K562 (cell line): Measurements from ENCODE around the gene ATP5PO. TPM values are rescaled to one million over a fixed set of nuclear protein-coding genes. Genes with fewer than 3 reads are reported as not detected.

Source experiments
- C11orf30 ChIP-seq: fragments of 450-650 bp; IDR thresholded peaks from 2 replicates; pipeline ENCODE4 v1.6.1; 2016; ENCODE audit warnings: low read depth, mild to moderate bottlenecking
- ELF4 ChIP-seq: fragments of 450-650 bp; formaldehyde crosslinking; IDR thresholded peaks from 2 replicates; pipeline ENCODE4 v1.4.0; 2022; ENCODE audit warnings: missing genetic modification characterization
- ETV5 ChIP-seq: sonication (generic); formaldehyde crosslinking; IDR thresholded peaks from 2 replicates; pipeline ENCODE4 v1.4.0; 2020; ENCODE audit warnings: low read depth, mild to moderate bottlenecking, missing genetic modification reagents
- MAFK ChIP-seq: IDR thresholded peaks from 2 replicates; pipeline ENCODE4 v1.6.1; 2011; ENCODE audit warnings: low read length, improper control_type of control experiment
- MECOM ChIP-seq: fragments of 250-450 bp; sonication (Bioruptor Pico); IDR thresholded peaks from 2 replicates; pipeline ENCODE4 v1.8.0; 2022; ENCODE audit warnings: inconsistent platforms
- MTA2 ChIP-seq: fragments of 450-650 bp; IDR thresholded peaks from 2 replicates; pipeline ENCODE4 v1.6.1; 2016; ENCODE audit warnings: low read depth
- PRMT5 ChIP-seq: sonication (generic); formaldehyde crosslinking; IDR thresholded peaks from 2 replicates; pipeline ENCODE4 v1.5.0; 2020; ENCODE audit warnings: missing genetic modification reagents
- SPI1 ChIP-seq: IDR thresholded peaks from 2 replicates; pipeline ENCODE4 v1.6.1; 2011; ENCODE audit warnings: low read depth, low read length, control low read depth, borderline replicate concordance
- TSC22D4 ChIP-seq: fragments of 450-650 bp; IDR thresholded peaks from 2 replicates; pipeline ENCODE4 v1.6.1; 2016; ENCODE audit warnings: missing genetic modification characterization, missing biosample characterization, control low read depth
- polyA plus RNA-seq, 8 experiments: library from polyadenylated mRNA; depleted of rRNA in 4 of 8; stranded (reverse) in 5 of 8; unstranded in 3 of 8; fragments of >200 nt; fragmentation: Nextera tagmentation in 2 of 8; fragmentation: Illumina TruSeq in 1 of 8; extraction: Ambion mirVana in 2 of 8; extraction: Trizol in 1 of 8; gene quantifications; 2 replicates each; pipeline versions ENCODE4 v1.2.1 to v1.2.3, GENCODE V29; 2011 to 2014; ENCODE audit warnings: inconsistent platforms in 1 of 8, missing spikeins in 1 of 8
- total RNA-seq, 7 experiments: library from RNA; depleted of rRNA in 6 of 7; stranded (reverse); fragments of >200 nt in 6 of 7; fragmentation: Illumina TruSeq in 2 of 7; extraction: Trizol in 2 of 7; gene quantifications; 2 replicates each; pipeline versions ENCODE4 v1.2.1 to v1.2.3, GENCODE V29; 2011 to 2021; ENCODE audit warnings: low replicate concordance in 1 of 7
- TF ChIP-seq, protein P1 (sequence below): fragments of 200-400 bp; formaldehyde crosslinking; IDR thresholded peaks from 2 replicates; pipeline ENCODE4 v1.6.1; 2017; ENCODE audit warnings: mild to moderate bottlenecking, low read depth, low read length, moderate library complexity
- TF ChIP-seq, protein P2 (sequence below), 2 experiments: fragments of 450-650 bp; IDR thresholded peaks; 2 replicates each; pipeline ENCODE4 v1.6.1; 2018; ENCODE audit warnings: mild to moderate bottlenecking in 2 of 2, low read depth in 1 of 2; ENCODE audit not compliant: partially characterized antibody in 2 of 2

Gene ATP5PO
- total and polyA plus RNA-seq, 9 of the 15 experiments (the other 6 are each of a cell fraction or from before 2014, with no cell fraction given): 367 to 2,722 (median 808) TPM

DNA sequence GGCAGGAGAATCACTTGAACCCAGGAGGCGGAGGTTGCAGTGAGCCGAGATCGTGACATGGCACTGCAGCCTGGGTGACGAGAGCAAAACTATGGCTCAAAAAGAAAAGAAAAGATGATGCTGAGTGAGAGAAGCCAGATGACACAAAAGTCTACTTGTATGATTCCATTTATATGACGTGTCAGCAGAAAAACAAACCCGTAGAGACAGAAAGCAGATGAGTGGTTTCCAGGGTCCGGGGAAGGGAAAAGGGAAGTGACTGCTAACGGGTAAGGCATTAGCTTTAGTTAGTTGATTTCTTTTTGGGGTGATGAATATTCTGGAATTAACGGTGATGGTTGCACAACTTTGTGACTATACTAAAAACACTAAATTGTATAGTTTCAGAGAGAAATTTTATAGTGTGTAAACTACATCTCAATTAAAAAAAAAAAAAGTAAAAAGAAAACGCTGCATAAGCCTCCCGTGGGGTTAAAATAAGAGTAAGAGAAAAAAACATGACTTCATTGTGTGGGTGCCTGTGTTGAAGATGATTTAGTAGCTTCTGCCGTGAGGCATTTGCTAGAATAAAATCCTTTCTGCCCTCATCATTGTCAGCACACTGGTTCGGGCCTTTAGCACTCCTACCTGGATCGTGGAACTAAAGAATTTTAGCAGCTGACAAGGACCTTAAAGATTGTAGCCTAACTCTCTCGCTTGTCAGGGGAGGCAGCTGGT is 24.7 kb upstream of the ATP5PO start (continued):
- TF ChIP-seq, protein P1, sequence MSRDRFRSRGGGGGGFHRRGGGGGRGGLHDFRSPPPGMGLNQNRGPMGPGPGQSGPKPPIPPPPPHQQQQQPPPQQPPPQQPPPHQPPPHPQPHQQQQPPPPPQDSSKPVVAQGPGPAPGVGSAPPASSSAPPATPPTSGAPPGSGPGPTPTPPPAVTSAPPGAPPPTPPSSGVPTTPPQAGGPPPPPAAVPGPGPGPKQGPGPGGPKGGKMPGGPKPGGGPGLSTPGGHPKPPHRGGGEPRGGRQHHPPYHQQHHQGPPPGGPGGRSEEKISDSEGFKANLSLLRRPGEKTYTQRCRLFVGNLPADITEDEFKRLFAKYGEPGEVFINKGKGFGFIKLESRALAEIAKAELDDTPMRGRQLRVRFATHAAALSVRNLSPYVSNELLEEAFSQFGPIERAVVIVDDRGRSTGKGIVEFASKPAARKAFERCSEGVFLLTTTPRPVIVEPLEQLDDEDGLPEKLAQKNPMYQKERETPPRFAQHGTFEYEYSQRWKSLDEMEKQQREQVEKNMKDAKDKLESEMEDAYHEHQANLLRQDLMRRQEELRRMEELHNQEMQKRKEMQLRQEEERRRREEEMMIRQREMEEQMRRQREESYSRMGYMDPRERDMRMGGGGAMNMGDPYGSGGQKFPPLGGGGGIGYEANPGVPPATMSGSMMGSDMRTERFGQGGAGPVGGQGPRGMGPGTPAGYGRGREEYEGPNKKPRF: no peak
- TF ChIP-seq MAFK: peak; percentile 96
- no peak for TF ChIP-seq MECOM (CRISPR knock-in tag)
- TF ChIP-seq ELF4 (CRISPR knock-in tag): no peak
- TF ChIP-seq MTA2: no peak
- TF ChIP-seq SPI1: peak; percentile 73; the same call in 1 of the 2 replicates
- peak; percentile 94 for TF ChIP-seq C11orf30
- no peak for TF ChIP-seq PRMT5 (CRISPR knock-in tag)
- no peak for TF ChIP-seq TSC22D4 (tag)
- TF ChIP-seq ETV5 (CRISPR knock-in tag): no peak
- TF ChIP-seq, protein P2, sequence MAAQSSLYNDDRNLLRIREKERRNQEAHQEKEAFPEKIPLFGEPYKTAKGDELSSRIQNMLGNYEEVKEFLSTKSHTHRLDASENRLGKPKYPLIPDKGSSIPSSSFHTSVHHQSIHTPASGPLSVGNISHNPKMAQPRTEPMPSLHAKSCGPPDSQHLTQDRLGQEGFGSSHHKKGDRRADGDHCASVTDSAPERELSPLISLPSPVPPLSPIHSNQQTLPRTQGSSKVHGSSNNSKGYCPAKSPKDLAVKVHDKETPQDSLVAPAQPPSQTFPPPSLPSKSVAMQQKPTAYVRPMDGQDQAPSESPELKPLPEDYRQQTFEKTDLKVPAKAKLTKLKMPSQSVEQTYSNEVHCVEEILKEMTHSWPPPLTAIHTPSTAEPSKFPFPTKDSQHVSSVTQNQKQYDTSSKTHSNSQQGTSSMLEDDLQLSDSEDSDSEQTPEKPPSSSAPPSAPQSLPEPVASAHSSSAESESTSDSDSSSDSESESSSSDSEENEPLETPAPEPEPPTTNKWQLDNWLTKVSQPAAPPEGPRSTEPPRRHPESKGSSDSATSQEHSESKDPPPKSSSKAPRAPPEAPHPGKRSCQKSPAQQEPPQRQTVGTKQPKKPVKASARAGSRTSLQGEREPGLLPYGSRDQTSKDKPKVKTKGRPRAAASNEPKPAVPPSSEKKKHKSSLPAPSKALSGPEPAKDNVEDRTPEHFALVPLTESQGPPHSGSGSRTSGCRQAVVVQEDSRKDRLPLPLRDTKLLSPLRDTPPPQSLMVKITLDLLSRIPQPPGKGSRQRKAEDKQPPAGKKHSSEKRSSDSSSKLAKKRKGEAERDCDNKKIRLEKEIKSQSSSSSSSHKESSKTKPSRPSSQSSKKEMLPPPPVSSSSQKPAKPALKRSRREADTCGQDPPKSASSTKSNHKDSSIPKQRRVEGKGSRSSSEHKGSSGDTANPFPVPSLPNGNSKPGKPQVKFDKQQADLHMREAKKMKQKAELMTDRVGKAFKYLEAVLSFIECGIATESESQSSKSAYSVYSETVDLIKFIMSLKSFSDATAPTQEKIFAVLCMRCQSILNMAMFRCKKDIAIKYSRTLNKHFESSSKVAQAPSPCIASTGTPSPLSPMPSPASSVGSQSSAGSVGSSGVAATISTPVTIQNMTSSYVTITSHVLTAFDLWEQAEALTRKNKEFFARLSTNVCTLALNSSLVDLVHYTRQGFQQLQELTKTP (IDR thresholded peaks at IDR 0.05; ENCODE audit: low read depth in 1 of 2, partially characterized antibody in 2 of 2): no peak
